Measurements from ENCODE around the gene ITGB3BP.

The ITGB3BP gene

DNA sequence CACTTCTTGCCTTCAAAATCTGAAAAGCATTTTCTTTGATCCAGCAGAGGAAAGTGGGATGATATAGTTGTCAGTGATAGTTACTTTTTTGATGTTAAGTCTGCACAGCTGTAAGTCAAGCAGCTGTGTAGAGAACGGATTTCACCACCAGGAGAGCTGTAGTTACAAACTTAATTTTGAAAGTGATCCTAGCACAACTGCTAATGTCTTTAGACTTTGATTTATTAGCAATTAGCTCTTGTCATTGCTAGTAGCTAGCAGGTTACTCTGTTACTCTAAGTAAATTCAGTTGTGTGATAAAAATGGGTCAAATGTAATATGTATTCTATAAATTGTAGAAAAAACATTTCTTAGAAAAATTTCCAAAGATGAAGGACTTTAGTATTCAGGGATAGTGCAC lies 109.6 kb downstream of the ITGB3BP start:
- no peak for DNase-seq

DNA sequence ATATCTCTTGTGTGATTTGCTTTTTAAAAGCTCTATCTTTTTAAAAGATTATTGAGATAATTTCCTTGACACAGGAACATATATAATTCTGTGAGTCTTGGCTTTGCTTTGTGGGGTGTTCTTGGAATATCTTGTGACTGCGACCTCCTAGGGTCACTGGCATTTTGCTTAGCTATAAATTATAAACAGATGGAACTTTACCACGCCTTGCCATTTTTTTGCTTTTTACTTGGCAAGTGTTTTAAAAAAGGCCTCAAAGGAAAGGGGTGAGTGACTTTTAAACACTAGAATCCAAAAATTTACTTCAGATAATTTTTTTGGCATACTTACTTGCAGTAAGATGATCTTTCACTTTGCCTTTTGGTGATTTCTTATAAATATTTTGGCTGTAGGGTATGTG lies 112.0 kb downstream of the ITGB3BP start:
- DNase-seq: no peak

DNA sequence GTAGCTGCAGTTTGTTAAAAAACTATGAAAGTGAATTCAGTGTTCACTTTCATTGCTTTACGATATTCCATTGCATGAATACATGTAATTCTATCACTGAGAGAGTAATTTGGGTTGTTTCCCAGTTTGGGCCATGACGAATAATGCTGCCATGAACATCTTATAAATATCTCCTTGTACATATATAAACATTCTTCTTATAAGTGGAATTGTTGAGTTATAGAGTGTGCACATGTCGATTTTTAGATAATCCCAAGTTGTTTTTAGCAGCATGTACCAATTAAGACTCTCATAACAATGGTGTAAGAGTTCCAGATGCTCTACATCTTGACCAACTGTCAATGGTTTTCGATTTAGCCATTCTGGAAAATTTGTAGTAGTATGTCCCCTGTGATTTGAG lies 114.7 kb downstream of the ITGB3BP start:
- DNase-seq: no peak

DNA sequence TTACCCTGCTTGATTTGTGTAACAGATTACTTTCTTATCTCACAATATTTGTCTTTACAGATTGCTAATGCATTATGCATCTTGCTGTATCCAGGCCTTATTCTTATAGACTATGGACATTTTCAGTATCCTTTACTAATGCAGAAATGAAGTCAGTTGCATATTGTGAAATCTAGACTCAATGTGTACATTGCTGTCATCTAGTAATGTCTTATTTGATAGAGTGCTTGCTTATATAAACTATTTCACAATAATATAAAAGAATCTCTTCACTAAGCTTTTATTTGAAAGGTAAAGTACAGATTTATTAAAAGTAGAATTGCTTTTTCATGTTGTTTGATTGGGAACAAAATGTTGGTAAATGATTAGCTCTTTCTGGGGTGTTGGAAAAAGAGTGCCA lies 116.0 kb downstream of the ITGB3BP start:
- no peak for DNase-seq

DNA sequence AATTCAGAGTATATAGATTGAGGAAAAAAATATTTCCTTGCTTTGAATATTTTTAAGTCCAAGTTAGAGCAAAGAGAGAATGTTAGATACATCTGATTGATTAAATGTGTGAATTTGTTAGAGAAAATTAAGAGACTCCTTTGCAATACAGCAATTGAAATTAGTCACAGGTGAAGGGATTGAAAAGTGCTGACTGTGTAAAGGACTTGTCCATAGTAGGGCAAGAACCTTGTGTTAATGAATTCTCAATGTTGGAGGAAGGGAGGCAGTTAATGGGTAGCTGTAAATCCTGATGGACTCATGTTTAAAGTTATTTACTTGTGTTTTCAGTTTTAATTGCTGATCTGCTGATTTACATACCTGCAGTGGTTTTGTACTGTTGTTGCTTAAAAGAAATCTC lies 117.0 kb downstream of the ITGB3BP start:
- DNase-seq: no peak

DNA sequence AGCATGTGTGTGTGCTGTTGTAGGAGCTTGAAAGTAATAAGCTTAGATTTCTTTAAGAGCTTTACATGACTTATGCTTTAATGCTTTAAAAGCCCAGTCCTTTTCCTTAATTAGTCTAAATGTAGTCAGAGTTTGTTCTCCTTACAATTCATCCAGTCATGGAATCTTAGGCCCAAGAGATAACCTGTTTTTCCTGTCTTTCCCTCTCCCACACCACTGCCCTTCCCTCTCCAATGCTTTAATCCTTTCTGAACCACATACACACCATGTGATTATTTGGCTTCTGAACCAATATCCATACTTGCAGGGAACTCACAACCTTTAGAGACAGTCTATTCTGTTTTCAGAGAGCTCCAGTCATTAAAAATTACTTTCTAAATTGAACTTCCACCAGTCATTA lies 118.0 kb downstream of the ITGB3BP start:
- DNase-seq: no peak

DNA sequence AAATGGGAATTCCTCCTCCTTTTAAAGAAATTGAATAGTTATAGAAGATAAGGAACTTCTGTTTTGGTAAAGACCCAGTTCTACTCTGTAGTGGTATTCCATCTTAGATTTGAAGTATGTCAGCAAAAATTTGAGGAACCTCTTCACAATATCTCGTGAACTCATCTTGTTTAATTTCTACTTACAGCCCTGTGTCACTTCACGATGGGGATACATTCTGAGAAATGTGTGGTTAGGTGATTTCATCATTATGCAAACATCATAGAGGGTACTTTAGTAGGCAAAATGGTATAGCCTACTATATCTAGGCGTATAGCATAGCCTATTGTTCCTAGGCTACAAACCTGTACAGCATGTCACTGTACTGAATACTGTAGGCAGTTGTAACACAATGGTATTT lies 119.6 kb downstream of the ITGB3BP start:
- no peak for DNase-seq

DNA sequence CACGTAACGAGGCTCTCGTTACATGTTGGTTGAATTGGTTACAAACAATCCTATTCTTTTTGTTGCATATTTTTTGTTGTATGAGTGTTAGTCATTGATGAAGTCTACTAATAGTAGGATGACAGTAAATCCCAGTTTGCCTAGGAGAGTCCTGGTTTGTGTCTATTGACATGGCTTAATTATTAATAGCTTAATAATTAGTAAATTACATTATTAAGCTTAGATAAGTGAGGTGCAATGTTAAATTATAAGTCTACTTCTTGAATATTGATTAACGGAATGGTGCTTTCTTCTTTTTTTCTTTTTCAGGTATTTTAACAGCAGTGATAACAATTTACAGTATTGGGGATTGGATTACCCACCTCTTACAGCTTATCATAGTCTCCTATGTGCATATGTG lies 121.1 kb downstream of the ITGB3BP start:
- DNase-seq: no peak

All from NCI-H187 (cell line).